HG03354 (cell line): ENCODE data around the gene PC.

Experiments
- ATAC-seq: cut with Tn5 transposase; IDR thresholded peaks from one replicate; pipeline ENCODE4 v1.9.1; 2021; ENCODE audit warnings: mild to moderate bottlenecking; ENCODE audit not compliant: unreplicated experiment, poor library complexity, severe bottlenecking

The PC gene

GRCh38 chr11:66983275-66983924 lies 25.2 kb upstream of the PC start:
- ATAC-seq = no peak

GRCh38 chr11:66981976-66982578 lies 23.9 kb upstream of the PC start:
- no peak for ATAC-seq

GRCh38 chr11:66979336-66979980 lies 21.3 kb upstream of the PC start:
- ATAC-seq = no peak

- no peak for ATAC-seq
Measured at GRCh38 chr11:66978717-66979116, 20.5 kb upstream of the PC start.

GRCh38 chr11:66978229-66978628 lies 20.0 kb upstream of the PC start:
- ATAC-seq = no peak

- no peak for ATAC-seq
Measured at GRCh38 chr11:66976925-66977324, 18.7 kb upstream of the PC start.

GRCh38 chr11:66976028-66976467 lies 17.9 kb upstream of the PC start:
- ATAC-seq = no peak

- no peak for ATAC-seq
Measured at GRCh38 chr11:66975405-66976027, 17.3 kb upstream of the PC start.

- no peak for ATAC-seq
Measured at GRCh38 chr11:66974724-66975404, 16.7 kb upstream of the PC start, which contains the start of gene C11orf86. TSS of gene C11orf86 (plus strand) at chr11:66975304. CDS start at chr11:66975363, 59 bp downstream.

GRCh38 chr11:66973956-66974580 lies 15.9 kb upstream of the PC start:
- ATAC-seq = no peak

- no peak for ATAC-seq
Measured at GRCh38 chr11:66971488-66971887, 13.3 kb upstream of the PC start.

- ATAC-seq = no peak
Measured at GRCh38 chr11:66970807-66971442, 12.7 kb upstream of the PC start.

GRCh38 chr11:66970371-66970806 lies 12.2 kb upstream of the PC start:
- no peak for ATAC-seq

- no peak for ATAC-seq
Measured at GRCh38 chr11:66969584-66970225, 11.5 kb upstream of the PC start.

- ATAC-seq = no peak
Measured at GRCh38 chr11:66967670-66968425, 9.7 kb upstream of the PC start.

GRCh38 chr11:66966351-66966750 lies 8.2 kb upstream of the PC start:
- ATAC-seq = no peak

GRCh38 chr11:66964495-66964894 lies 6.3 kb upstream of the PC start:
- ATAC-seq = no peak

GRCh38 chr11:66962801-66963200 lies 4.6 kb upstream of the PC start:
- ATAC-seq = no peak
